Cardiac fibroblast (primary cell): ENCODE results near the gene GPR34.

Experiments used
- DNase-seq, 2 donors: peaks; one replicate each; pipeline versions ENCODE4 v3.0.0 to v3.0.0-alpha.2; 2010; ENCODE audit warnings: low read depth in 2 of 2
- H3K4me3 ChIP-seq, 2 donors: replicated peaks in 1 of 2; 1 replicate in 1 of 2; 2 replicates in 1 of 2; pipeline ENCODE4 v1.5.1; 2011; ENCODE audit warnings: low read depth in 2 of 2, low read length in 2 of 2, mild to moderate bottlenecking in 2 of 2, moderate library complexity in 1 of 2
- CTCF ChIP-seq: IDR thresholded peaks from one replicate; pipeline ENCODE4 v1.5.1; 2011; ENCODE audit warnings: low read depth, mild to moderate bottlenecking, low read length, inconsistent platforms

GPR34 gene

GRCh38 chrX:41720125-41720779 lies 31.5 kb downstream of the GPR34 start:
- no peak for TF ChIP-seq CTCF
- H3K4me3 ChIP-seq = no peak overlapping the region
- peak in 1 of 2 donors; percentile 54 for DNase-seq

- TF ChIP-seq CTCF = no peak
- no peak for DNase-seq
- H3K4me3 ChIP-seq = no peak overlapping the region
Observed at GRCh38 chrX:41721590-41721989, 32.8 kb downstream of the GPR34 start.

- no peak for TF ChIP-seq CTCF
- no peak overlapping the region for H3K4me3 ChIP-seq
- no peak for DNase-seq
Observed at GRCh38 chrX:41722214-41722613, 33.4 kb downstream of the GPR34 start.

GRCh38 chrX:41722816-41723618 lies 34.2 kb downstream of the GPR34 start:
- peak; percentile 51 to 53 for DNase-seq
- no peak overlapping the region for H3K4me3 ChIP-seq
- TF ChIP-seq CTCF = no peak

- no peak for TF ChIP-seq CTCF
- H3K4me3 ChIP-seq = no peak within 1 kb of the TSS
- DNase-seq = no peak
Observed at GRCh38 chrX:41723826-41724225, 35.1 kb downstream of the GPR34 start, which contains the start of gene GPR82. GPR82 (plus strand) TSS chrX:41724181; CDS start chrX:41727027, 2,846 bp downstream.

- TF ChIP-seq CTCF = no peak
- DNase-seq = no peak
- no peak overlapping the region for H3K4me3 ChIP-seq
Observed at GRCh38 chrX:41728125-41728524, 39.4 kb downstream of the GPR34 start.
